ENCODE measurements around the gene ANP32E. TPM values are rescaled to one million over a fixed set of nuclear protein-coding genes. Genes with fewer than 3 reads are reported as not detected.

The ANP32E gene
- 52.1 TPM in 2 replicates for total RNA-seq
- long read RNA-seq, transcript ANP32E-208 (7 exons, 3,451 nt) = major isoform, 128 of 167 reads
- long read RNA-seq, partial matches to known transcripts = 9 of 167 reads
- long read RNA-seq, other reads (novel, unspliced or antisense) = 29 of 167 reads

DNA sequence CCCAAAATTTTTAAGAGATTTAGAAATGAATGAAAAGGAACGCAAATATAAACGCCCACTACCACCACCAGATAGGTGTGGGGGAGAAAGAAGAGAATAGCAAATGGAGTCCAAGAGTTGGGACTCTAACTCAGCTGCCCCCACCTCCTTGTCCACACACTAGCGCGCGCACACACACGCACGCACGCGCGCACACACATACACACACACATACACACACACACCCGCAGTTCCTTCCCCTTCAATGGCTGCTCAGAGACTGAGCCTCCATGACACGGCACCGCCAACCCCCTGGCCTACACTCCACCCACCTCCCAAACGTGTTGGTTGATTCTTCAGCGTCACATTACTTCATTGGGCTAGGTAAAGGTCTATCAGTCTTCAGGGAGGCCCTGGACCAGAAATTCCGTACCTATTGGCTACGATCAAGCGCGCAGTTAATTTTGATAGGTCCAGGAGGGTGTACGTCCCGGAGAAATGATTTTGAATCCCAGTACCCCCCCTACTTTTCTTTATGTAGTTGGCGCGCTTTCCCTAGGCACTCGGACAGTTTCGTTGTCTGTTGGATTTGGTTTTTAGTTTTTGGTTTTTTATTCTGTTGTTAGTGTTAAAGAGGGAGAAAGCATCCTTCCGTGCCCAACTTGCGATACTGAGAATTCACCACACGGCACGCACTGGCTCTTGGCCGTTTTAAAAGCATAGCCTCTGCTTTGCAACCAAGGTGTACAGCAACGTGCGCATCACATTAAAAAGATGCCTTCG, at the start of gene ANP32E:
TSS of gene ANP32E (minus strand) at position 261 of the 762 bp plus-strand sequence. CDS start 326 bp downstream, outside the sequence.
- peak; percentile 88 for DNase-seq (ENCODE audit: low spot score, unreplicated experiment)
- Mint-ChIP-seq H3K9me3 (ENCODE audit: low read depth) (no peaks in the 10 kb centered on the region), H3K36me3 (ENCODE audit: insufficient read depth) (no peaks in the 10 kb centered on the region), H3K27me3 (peaks cover 3% of the 10 kb centered on the region), H3K27ac (peak within 1 kb of the TSS; percentile 91), H3K4me3 (ENCODE audit: low read depth) (no peak within 1 kb of the TSS), H3K4me1 (ENCODE audit: low read depth) (peaks cover 19% of the 10 kb centered on the region)
- TF ChIP-seq, protein P1, sequence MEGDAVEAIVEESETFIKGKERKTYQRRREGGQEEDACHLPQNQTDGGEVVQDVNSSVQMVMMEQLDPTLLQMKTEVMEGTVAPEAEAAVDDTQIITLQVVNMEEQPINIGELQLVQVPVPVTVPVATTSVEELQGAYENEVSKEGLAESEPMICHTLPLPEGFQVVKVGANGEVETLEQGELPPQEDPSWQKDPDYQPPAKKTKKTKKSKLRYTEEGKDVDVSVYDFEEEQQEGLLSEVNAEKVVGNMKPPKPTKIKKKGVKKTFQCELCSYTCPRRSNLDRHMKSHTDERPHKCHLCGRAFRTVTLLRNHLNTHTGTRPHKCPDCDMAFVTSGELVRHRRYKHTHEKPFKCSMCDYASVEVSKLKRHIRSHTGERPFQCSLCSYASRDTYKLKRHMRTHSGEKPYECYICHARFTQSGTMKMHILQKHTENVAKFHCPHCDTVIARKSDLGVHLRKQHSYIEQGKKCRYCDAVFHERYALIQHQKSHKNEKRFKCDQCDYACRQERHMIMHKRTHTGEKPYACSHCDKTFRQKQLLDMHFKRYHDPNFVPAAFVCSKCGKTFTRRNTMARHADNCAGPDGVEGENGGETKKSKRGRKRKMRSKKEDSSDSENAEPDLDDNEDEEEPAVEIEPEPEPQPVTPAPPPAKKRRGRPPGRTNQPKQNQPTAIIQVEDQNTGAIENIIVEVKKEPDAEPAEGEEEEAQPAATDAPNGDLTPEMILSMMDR (IDR thresholded peaks at IDR 0.05; ENCODE audit: unreplicated experiment) = peak; percentile 31

DNA sequence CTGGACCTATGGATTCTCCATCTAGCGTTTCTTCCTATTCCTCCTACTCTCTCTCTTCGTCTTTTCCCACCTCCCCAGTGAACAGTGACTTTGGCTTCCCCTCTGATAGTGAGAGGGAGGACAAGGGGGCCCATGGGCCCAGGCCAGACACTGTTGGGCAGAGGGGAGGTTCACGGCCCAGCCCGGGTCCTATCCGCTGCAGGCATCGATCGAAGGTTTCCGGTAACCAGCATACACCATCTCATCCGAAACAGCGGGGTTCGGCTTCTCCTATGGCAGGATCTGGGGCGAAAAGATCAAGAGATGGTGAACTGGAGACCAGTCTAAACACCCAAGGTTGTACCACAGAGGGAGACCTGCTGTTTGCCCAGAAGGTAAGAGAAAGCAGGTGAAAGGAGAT, 47.3 kb upstream of the ANP32E start:
- Mint-ChIP-seq H3K4me1 (ENCODE audit: low read depth) (peaks cover 8% of the 10 kb centered on the region), H3K27me3 (peaks cover 41% of the 10 kb centered on the region), H3K36me3 (ENCODE audit: insufficient read depth) (no peaks in the 10 kb centered on the region), H3K4me3 (ENCODE audit: low read depth) (peak overlapping the region; percentile 73), H3K9me3 (ENCODE audit: low read depth) (peaks cover 3% of the 10 kb centered on the region), H3K27ac (no peak overlapping the region)
- no peak for DNase-seq (ENCODE audit: low spot score, unreplicated experiment)
- TF ChIP-seq, protein P1 (IDR thresholded peaks at IDR 0.05; ENCODE audit: unreplicated experiment) = no peak

DNA sequence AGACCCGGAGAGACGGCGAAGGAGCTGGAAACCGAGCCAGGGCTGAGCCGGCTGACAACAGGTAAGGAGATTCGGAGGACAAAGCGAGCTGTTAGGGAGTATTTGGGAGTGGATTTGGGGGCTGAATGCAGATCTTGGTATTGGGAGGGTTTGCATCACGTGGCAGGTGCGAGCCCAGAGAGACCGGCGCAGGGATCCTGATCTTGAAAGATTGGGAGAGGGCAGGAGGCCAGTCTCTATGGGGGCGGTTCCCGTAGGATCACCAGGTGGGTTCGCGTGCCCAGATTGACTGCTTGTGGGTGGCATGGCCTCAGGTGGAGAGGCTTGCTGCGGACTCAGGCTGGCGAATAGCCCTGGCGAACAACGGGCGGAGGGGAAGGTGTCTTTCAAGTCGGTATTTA, 46.6 kb upstream of the ANP32E start:
- Mint-ChIP-seq H3K36me3 (ENCODE audit: insufficient read depth) (no peaks in the 10 kb centered on the region), H3K4me3 (ENCODE audit: low read depth) (peak overlapping the region; percentile 73), H3K27ac (no peak overlapping the region), H3K9me3 (ENCODE audit: low read depth) (peaks cover 3% of the 10 kb centered on the region), H3K4me1 (ENCODE audit: low read depth) (peaks cover 8% of the 10 kb centered on the region), H3K27me3 (peaks cover 41% of the 10 kb centered on the region)
- no peak for DNase-seq (ENCODE audit: low spot score, unreplicated experiment)
- TF ChIP-seq, protein P1 (IDR thresholded peaks at IDR 0.05; ENCODE audit: unreplicated experiment) = no peak

DNA sequence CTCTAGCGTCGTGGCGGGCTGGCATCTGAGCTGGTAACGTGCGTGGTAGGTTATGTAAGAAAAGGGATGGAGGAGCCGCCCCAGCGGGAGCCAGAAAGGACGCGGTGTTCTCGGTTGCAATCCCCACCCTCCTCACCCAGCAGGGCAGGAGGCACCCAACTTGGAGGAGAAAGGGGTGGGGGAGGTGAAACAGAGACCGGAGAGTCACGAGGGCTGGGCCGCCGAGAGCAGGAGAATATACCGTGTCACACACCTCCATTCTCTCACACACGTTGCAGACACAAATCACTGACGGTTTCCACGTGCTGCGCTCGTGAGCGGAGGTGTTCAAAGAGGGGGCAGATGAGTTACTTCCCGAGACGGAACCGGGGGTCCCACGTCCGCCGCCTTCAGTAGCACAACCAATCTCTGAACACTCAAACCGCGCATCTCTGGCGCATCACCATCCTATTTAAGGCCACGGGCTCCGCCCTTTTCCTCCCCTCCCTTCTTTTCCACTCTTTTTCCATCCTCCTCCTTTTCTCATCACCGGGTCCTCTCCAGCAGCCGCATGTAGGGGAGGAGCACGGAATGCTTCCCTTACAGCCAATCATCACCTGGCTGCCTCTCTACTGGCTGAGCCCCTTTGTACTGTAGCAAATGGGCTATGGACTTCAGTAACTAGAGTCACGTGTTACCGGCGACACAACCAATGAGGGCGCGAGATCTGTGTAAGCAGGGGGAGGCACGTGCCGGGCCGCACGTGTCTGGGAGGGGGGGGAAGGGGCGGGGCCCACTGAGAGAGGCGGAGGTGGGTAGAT, 46.0 kb upstream of the ANP32E start, which contains the start of gene CIART:
TSS of gene CIART (plus strand) at position 797 of the 800 bp plus-strand sequence. CDS start 714 bp downstream, outside the sequence.
- Mint-ChIP-seq H3K4me1 (ENCODE audit: low read depth) (peaks cover 8% of the 10 kb centered on the region), H3K27me3 (peaks cover 41% of the 10 kb centered on the region), H3K4me3 (ENCODE audit: low read depth) (peak within 1 kb of the TSS; percentile 73), H3K9me3 (ENCODE audit: low read depth) (peaks cover 3% of the 10 kb centered on the region), H3K27ac (peak within 1 kb of the TSS; percentile 89), H3K36me3 (ENCODE audit: insufficient read depth) (no peaks in the 10 kb centered on the region)
- peak; percentile 43 for DNase-seq (ENCODE audit: low spot score, unreplicated experiment)
- TF ChIP-seq, protein P1 (IDR thresholded peaks at IDR 0.05; ENCODE audit: unreplicated experiment) = no peak

DNA sequence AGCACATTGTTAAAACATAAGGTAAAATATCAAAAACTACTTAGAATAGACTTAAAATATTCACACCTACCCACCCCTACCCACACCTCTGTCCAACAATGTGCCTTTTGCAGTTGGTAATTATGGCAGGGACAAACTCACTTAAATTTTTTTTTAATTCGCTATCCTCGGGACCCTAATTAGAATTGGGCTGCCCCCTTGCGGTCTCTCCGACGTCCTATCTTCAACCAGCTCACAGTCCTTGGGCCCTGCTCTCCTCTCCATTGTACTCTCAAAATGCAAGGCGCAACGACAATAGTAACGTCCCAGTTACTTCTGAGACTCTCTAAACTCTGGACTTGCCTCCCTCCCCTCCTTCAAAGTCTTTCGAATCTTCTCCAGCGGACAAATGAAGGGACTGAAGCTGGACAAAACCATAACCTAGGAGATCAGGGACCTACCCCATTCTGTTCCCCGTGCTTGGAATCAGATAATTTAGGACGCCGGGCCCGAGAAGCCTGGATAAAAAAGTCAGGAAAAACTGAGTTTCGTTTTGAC, 45.4 kb upstream of the ANP32E start:
- Mint-ChIP-seq H3K4me1 (ENCODE audit: low read depth) (peaks cover 8% of the 10 kb centered on the region), H3K27me3 (peaks cover 41% of the 10 kb centered on the region), H3K36me3 (ENCODE audit: insufficient read depth) (no peaks in the 10 kb centered on the region), H3K27ac (peak overlapping the region; percentile 89), H3K9me3 (ENCODE audit: low read depth) (peaks cover 3% of the 10 kb centered on the region), H3K4me3 (ENCODE audit: low read depth) (peak overlapping the region; percentile 73)
- TF ChIP-seq, protein P1 (IDR thresholded peaks at IDR 0.05; ENCODE audit: unreplicated experiment) = peak; percentile 69
- no peak for DNase-seq (ENCODE audit: low spot score, unreplicated experiment)

All from progenitor cell of endocrine pancreas (in vitro differentiated cells).